Endothelial cell of umbilical vein (primary cell): ENCODE results near the gene LARP1.

Source experiments
- POLR2A ChIP-seq: IDR thresholded peaks from 2 replicates; pipeline ENCODE4 v1.6.1; 2012; ENCODE audit warnings: low read depth, mild to moderate bottlenecking, control low read depth, low read length
- POLR2AphosphoS5 ChIP-seq: IDR thresholded peaks from 2 replicates; pipeline ENCODE4 v1.6.1; 2012; ENCODE audit warnings: low read depth, mild to moderate bottlenecking, control low read depth, low read length, moderate library complexity; ENCODE audit not compliant: insufficient read depth
- TF ChIP-seq, protein P1 (sequence below), 2 donors: IDR thresholded peaks; 1 replicate in 1 of 2; 2 replicates in 1 of 2; pipeline ENCODE4 v1.5.1; 2011; ENCODE audit warnings: low read length in 2 of 2, mild to moderate bottlenecking in 2 of 2, moderate library complexity in 2 of 2, control low read depth in 1 of 2, inconsistent platforms in 1 of 2, low read depth in 1 of 2; ENCODE audit not compliant: insufficient read depth in 1 of 2; ENCODE audit errors: extremely low read depth in 1 of 2
- TF ChIP-seq, protein P2 (sequence below): IDR thresholded peaks from 2 replicates; pipeline ENCODE4 v1.6.1; 2011; ENCODE audit not compliant: insufficient read depth, insufficient read length

- TF ChIP-seq POLR2A (no peak), POLR2AphosphoS5 (no peak)
- TF ChIP-seq, protein P1, sequence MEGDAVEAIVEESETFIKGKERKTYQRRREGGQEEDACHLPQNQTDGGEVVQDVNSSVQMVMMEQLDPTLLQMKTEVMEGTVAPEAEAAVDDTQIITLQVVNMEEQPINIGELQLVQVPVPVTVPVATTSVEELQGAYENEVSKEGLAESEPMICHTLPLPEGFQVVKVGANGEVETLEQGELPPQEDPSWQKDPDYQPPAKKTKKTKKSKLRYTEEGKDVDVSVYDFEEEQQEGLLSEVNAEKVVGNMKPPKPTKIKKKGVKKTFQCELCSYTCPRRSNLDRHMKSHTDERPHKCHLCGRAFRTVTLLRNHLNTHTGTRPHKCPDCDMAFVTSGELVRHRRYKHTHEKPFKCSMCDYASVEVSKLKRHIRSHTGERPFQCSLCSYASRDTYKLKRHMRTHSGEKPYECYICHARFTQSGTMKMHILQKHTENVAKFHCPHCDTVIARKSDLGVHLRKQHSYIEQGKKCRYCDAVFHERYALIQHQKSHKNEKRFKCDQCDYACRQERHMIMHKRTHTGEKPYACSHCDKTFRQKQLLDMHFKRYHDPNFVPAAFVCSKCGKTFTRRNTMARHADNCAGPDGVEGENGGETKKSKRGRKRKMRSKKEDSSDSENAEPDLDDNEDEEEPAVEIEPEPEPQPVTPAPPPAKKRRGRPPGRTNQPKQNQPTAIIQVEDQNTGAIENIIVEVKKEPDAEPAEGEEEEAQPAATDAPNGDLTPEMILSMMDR (IDR thresholded peaks at IDR 0.05; ENCODE audit: extremely low read depth in 1 of 2, insufficient read depth in 1 of 2, low read depth in 1 of 2, low read length in 2 of 2), result no peak
- TF ChIP-seq, protein P2, sequence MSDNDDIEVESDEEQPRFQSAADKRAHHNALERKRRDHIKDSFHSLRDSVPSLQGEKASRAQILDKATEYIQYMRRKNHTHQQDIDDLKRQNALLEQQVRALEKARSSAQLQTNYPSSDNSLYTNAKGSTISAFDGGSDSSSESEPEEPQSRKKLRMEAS, result no peak
Measured at GRCh38 chr5:154862766-154863165, 107.6 kb downstream of the LARP1 start.
